Adrenal gland (tissue), 12 donors: Measurements from ENCODE around the gene ALOX12B. TPM values are rescaled to one million over a fixed set of nuclear protein-coding genes. Genes with fewer than 3 reads are reported as not detected.
A peak's percentile ranks its signal among the peaks of the same experiment; 100 is the strongest.

Experiments used
- DNase-seq, 7 donors: peaks; one replicate each; pipeline ENCODE4 v3.0.0-alpha.2; 2019 to 2020
- H3K27ac ChIP-seq, 5 donors: fragments of 200-600 bp; sonication (generic) in 4 of 5; 1 replicate in 3 of 5; 2 replicates in 2 of 5; pipeline versions ENCODE4 v1.5.1 to v1.8.0; 2016 to 2020; ENCODE audit warnings: mild to moderate bottlenecking in 1 of 5
- H3K27me3 ChIP-seq: fragments of 200-600 bp; 2 replicates; pipeline ENCODE4 v1.8.0; 2021
- H3K36me3 ChIP-seq, 2 donors: fragments of 200-600 bp; replicated peaks in 1 of 2; 1 replicate in 1 of 2; 2 replicates in 1 of 2; pipeline versions ENCODE4 v1.5.1 to v1.8.0; 2018 to 2022
- H3K4me1 ChIP-seq, 2 donors: fragments of 200-600 bp; replicated peaks in 1 of 2; 1 replicate in 1 of 2; 2 replicates in 1 of 2; pipeline versions ENCODE4 v1.5.1 to v1.8.0; 2018 to 2021
- H3K4me3 ChIP-seq, 4 donors: fragments of 200-600 bp; sonication (generic) in 3 of 4; one replicate each; pipeline ENCODE4 v1.5.1; 2016 to 2018
- H3K9me3 ChIP-seq, 3 donors: fragments of 200-600 bp; sonication (generic) in 1 of 3; replicated peaks in 1 of 3; 1 replicate in 2 of 3; 2 replicates in 1 of 3; pipeline versions ENCODE4 v1.5.1 to v1.8.0; 2016 to 2021
- CTCF ChIP-seq, 6 experiments: fragments of 450-650 bp in 4 of 6; fragments of 200-600 bp in 2 of 6; sonication (generic) in 1 of 6; IDR thresholded peaks; 1 replicate in 5 of 6; 2 replicates in 1 of 6; pipeline versions ENCODE4 v1.5.1 to v1.8.0; 2016 to 2021; ENCODE audit warnings: antibody characterized with exemption in 6 of 6, mild to moderate bottlenecking in 2 of 6, moderate library complexity in 1 of 6
- POLR2A ChIP-seq, 2 donors: fragments of 450-650 bp; IDR thresholded peaks; one replicate each; pipeline ENCODE4 v1.6.1; 2017; ENCODE audit warnings: antibody characterized with exemption in 2 of 2, mild to moderate bottlenecking in 2 of 2, moderate library complexity in 1 of 2
- whole genome bisulfite sequencing, 4 donors: extraction: QIAGEN DNeasy Blood & Tissue Kit in 2 of 4; methylation state at CpG; one replicate each; pipeline versions ENCODE4 v1.1.5 to v1.1.7; 2013 to 2017; 5-methylcytosine and 5-hydroxymethylcytosine counted together
- intact Hi-C, 2 donors: fragments of 100-400 bp; cut with DNase I; formaldehyde crosslinking; loops; one replicate each; pipeline versions ENCODE4 v1.14.1 to v1.15.0; 2022 to 2023
- polyA plus RNA-seq, 3 donors: library from polyadenylated mRNA; stranded (reverse); fragments of 200-250 nt in 2 of 3; fragments of 350-450 nt in 1 of 3; fragmentation: Illumina TruSeq in 1 of 3; extraction: RNeasy Lipid Tissue Mini Kit (QIAGEN cat#74804) in 1 of 3; gene quantifications; one replicate each; pipeline ENCODE4 v1.2.3, GENCODE V29; 2013 to 2014
- total RNA-seq, 9 donors: library from RNA; depleted of rRNA in 4 of 9; stranded (reverse); fragments of >200 nt in 4 of 9; fragments of 120-200 nt in 1 of 9; fragmentation: NEBNext Ultra II Directional in 1 of 9; extraction: Animal tissue kit (Norgen Biotek cat#: 25700) in 1 of 9; gene quantifications; one replicate each; pipeline versions ENCODE4 v1.1.0 to v1.2.4, GENCODE V29; 2013 to 2023
- donor health status: healthy with polysubstance abuse.
- donor health status: Bipolar disorder and iron deficiency.
- donor health status: DM: yes; HTN: yes; CAD: no.
- donor health status: DM: no; HTN: no; CAD: no.
- donor health status: DM: no; HTN: no; CAD: no.
- donor health status: DM: yes; HTN: yes; CAD: no.

Gene ALOX12B
- total and polyA plus RNA-seq, 12 donors: not detected

- WGBS, 4 donors: 6 to 10% (median 8%) methylated on average over 14 to 24 of the region's 24 CpGs
- H3K9me3 ChIP-seq: no peaks in the 10 kb centered on the region
- H3K4me3 ChIP-seq: no peak overlapping the region
- no peaks in the 10 kb centered on the region for H3K36me3 ChIP-seq
- H3K27ac ChIP-seq: no peak overlapping the region
- no peak for DNase-seq
- peaks cover 6% of the 10 kb centered on the region for H3K27me3 ChIP-seq
- H3K4me1 ChIP-seq: peaks cover 44 to 71% of the 10 kb centered on the region in 2 donors
- intact Hi-C loops: loop anchor here in 1 of 2 donors (10.0 kb wide), 1 partner anchor 60 kb away; no protein-coding TSS in a partner anchor
- TF ChIP-seq POLR2A (IDR thresholded peaks at IDR 0.05): no peak
- TF ChIP-seq CTCF (IDR thresholded peaks at IDR 0.05): no peak
Observed at GRCh38 chr17:8124350-8125153, 37.0 kb upstream of the ALOX12B start.

- H3K27me3 ChIP-seq: peaks cover 6% of the 10 kb centered on the region
Observed at GRCh38 chr17:8123695-8124349, 36.3 kb upstream of the ALOX12B start, which contains the start of gene HES7. Gene HES7 (minus strand): TSS chr17:8124106. CDS start chr17:8124084, 22 bp downstream.

GRCh38 chr17:8122924-8123694 lies 35.6 kb upstream of the ALOX12B start:
- Histone ChIP-seq H3K4me1 (peaks cover 50 to 77% of the 10 kb centered on the region in 2 donors), H3K27ac (no peak overlapping the region), H3K9me3 (no peaks in the 10 kb centered on the region), H3K27me3 (peaks cover 6% of the 10 kb centered on the region), H3K4me3 (peak overlapping the region in 1 of 4 donors; percentile 52), H3K36me3 (no peaks in the 10 kb centered on the region)
- intact Hi-C loops: loop anchor here in 1 of 2 donors (10.0 kb wide), 1 partner anchor 62 kb away; no protein-coding TSS in a partner anchor
- TF ChIP-seq POLR2A (IDR thresholded peaks at IDR 0.05): no peak
- TF ChIP-seq CTCF (IDR thresholded peaks at IDR 0.05): no peak
- WGBS, 4 donors: 0 to 1% (median 1%) methylated on average over 47 to 55 of the region's 55 CpGs
- peak in 1 of 7 donors; percentile 37 for DNase-seq

More at GRCh38 chr17:8123695-8124349, 36.3 kb upstream of the ALOX12B start, which contains the start of gene HES7:
- Histone ChIP-seq H3K36me3 (no peaks in the 10 kb centered on the region), H3K4me3 (peak within 1 kb of the TSS in 1 of 4 donors; percentile 52), H3K27ac (no peak within 1 kb of the TSS), H3K4me1 (peaks cover 44 to 71% of the 10 kb centered on the region in 2 donors), H3K9me3 (no peaks in the 10 kb centered on the region)
- TF ChIP-seq CTCF (IDR thresholded peaks at IDR 0.05): no peak
- TF ChIP-seq POLR2A (IDR thresholded peaks at IDR 0.05): no peak
- peak in 1 of 7 donors; percentile 39 for DNase-seq
- 1 to 3% (median 2%) methylated on average over 28 to 29 of the region's 29 CpGs for WGBS, 4 donors
- intact Hi-C loops: loop anchor here in 1 of 2 donors (10.0 kb wide), 1 partner anchor 61 kb away; no protein-coding TSS in a partner anchor
